CD14-positive monocyte (primary cell): ENCODE results near the gene TMEM164. TPM values are rescaled to one million over a fixed set of nuclear protein-coding genes. Genes with fewer than 3 reads are reported as not detected.

ENCODE experiments used
- DNase-seq, 3 donors: peaks; one replicate each; pipeline ENCODE4 v3.0.0-alpha.2; 2011 to 2022
- H2AFZ ChIP-seq: 2 replicates; pipeline ENCODE4 v1.6.0; 2012; ENCODE audit warnings: mild to moderate bottlenecking, low read depth, low read length, inconsistent platforms; ENCODE audit not compliant: insufficient read depth, poor library complexity, severe bottlenecking
- H3K27ac ChIP-seq, 2 donors: 1 replicate in 1 of 2; 2 replicates in 1 of 2; pipeline ENCODE4 v1.5.1; 2012 to 2013; ENCODE audit warnings: low read length in 2 of 2, control low read depth in 1 of 2, inconsistent platforms in 1 of 2, low read depth in 1 of 2, mild to moderate bottlenecking in 1 of 2
- H3K27me3 ChIP-seq, 2 donors: one replicate each; pipeline versions ENCODE4 v1.6.0 to v1.6.1; 2011 to 2013; ENCODE audit warnings: low read length in 2 of 2; ENCODE audit not compliant: control insufficient read depth in 2 of 2, insufficient read depth in 2 of 2
- H3K36me3 ChIP-seq, 2 donors: replicated peaks in 1 of 2; 1 replicate in 1 of 2; 2 replicates in 1 of 2; pipeline versions ENCODE4 v1.5.1 to v1.6.1; 2012 to 2013; ENCODE audit warnings: low read length in 2 of 2, control low read depth in 1 of 2, inconsistent platforms in 1 of 2, mild to moderate bottlenecking in 1 of 2; ENCODE audit not compliant: insufficient read depth in 2 of 2, control insufficient read depth in 1 of 2
- H3K4me1 ChIP-seq, 2 donors: 1 replicate in 1 of 2; 2 replicates in 1 of 2; pipeline versions ENCODE4 v1.5.1 to v1.6.1; 2012 to 2013; ENCODE audit warnings: low read length in 2 of 2, control low read depth in 1 of 2, inconsistent platforms in 1 of 2, mild to moderate bottlenecking in 1 of 2, moderate library complexity in 1 of 2; ENCODE audit not compliant: insufficient read depth in 2 of 2, control insufficient read depth in 1 of 2
- H3K4me2 ChIP-seq: replicated peaks from 2 replicates; pipeline ENCODE3; 2012; ENCODE audit warnings: low read length, moderate library complexity, mild to moderate bottlenecking; ENCODE audit not compliant: poor library complexity, severe bottlenecking; ENCODE audit errors: extremely low read depth
- H3K4me3 ChIP-seq, 3 experiments: fragments of 200-600 bp in 1 of 3; sonication (generic) in 1 of 3; replicated peaks in 1 of 3; 1 replicate in 2 of 3; 2 replicates in 1 of 3; pipeline ENCODE4 v1.5.1; 2011 to 2013; ENCODE audit warnings: low read length in 3 of 3, mild to moderate bottlenecking in 3 of 3, control low read depth in 2 of 3, low read depth in 2 of 3, inconsistent platforms in 1 of 3, moderate library complexity in 1 of 3
- H3K79me2 ChIP-seq: 2 replicates; pipeline ENCODE4 v1.6.0; 2012; ENCODE audit warnings: mild to moderate bottlenecking, control low read depth, inconsistent platforms, low read length, moderate library complexity; ENCODE audit not compliant: insufficient read depth
- H3K9ac ChIP-seq: 2 replicates; pipeline ENCODE4 v1.6.0; 2017; ENCODE audit warnings: low read length, mild to moderate bottlenecking; ENCODE audit not compliant: insufficient read depth, poor library complexity, severe bottlenecking
- H3K9me3 ChIP-seq, 2 donors: replicated peaks in 1 of 2; 1 replicate in 1 of 2; 2 replicates in 1 of 2; pipeline versions ENCODE4 v1.5.1 to v1.6.1; 2012 to 2013; ENCODE audit warnings: low read length in 2 of 2, control low read depth in 1 of 2; ENCODE audit not compliant: control insufficient read depth in 1 of 2, insufficient read depth in 1 of 2
- H4K20me1 ChIP-seq: 2 replicates; pipeline ENCODE4 v1.6.0; 2012; ENCODE audit warnings: mild to moderate bottlenecking, low read length, control low read depth, moderate library complexity; ENCODE audit not compliant: insufficient read depth
- H3K27ac Mint-ChIP-seq, 7 donors: one replicate each; pipeline ENCODE4 v1.8.0; 2020; ENCODE audit warnings: mild to moderate bottlenecking in 7 of 7, mixed read lengths in 7 of 7, moderate library complexity in 6 of 7, inconsistent platforms in 2 of 7
- H3K27me3 Mint-ChIP-seq, 3 donors: one replicate each; pipeline ENCODE4 v1.8.0; 2021 to 2022; ENCODE audit warnings: low read depth in 3 of 3, mild to moderate bottlenecking in 3 of 3, mixed read lengths in 3 of 3, moderate library complexity in 3 of 3, inconsistent platforms in 1 of 3
- H3K36me3 Mint-ChIP-seq, 2 donors: one replicate each; pipeline ENCODE4 v1.8.0; 2020; ENCODE audit warnings: mixed read lengths in 2 of 2, inconsistent platforms in 1 of 2, mild to moderate bottlenecking in 1 of 2
- H3K4me1 Mint-ChIP-seq: one replicate; pipeline ENCODE4 v1.8.0; 2020; ENCODE audit warnings: mild to moderate bottlenecking, mixed read lengths
- H3K4me3 Mint-ChIP-seq, 2 donors: one replicate each; pipeline ENCODE4 v1.8.0; 2020; ENCODE audit warnings: mild to moderate bottlenecking in 2 of 2, mixed read lengths in 2 of 2, moderate library complexity in 1 of 2
- H3K9me3 Mint-ChIP-seq, 7 donors: one replicate each; pipeline ENCODE4 v1.8.0; 2020 to 2022; ENCODE audit warnings: mixed read lengths in 7 of 7, mild to moderate bottlenecking in 6 of 7, moderate library complexity in 6 of 7, inconsistent platforms in 2 of 7
- CTCF ChIP-seq: fragments of 200-600 bp; IDR thresholded peaks from one replicate; pipeline ENCODE4 v1.8.0; 2022; ENCODE audit warnings: antibody characterized with exemption, mild to moderate bottlenecking
- WGBS: methylation state at CpG from one replicate; pipeline ENCODE4 v1.1.5; 2013; ENCODE audit warnings: missing lambda C conversion rate; ENCODE audit not compliant: insufficient coverage; 5-methylcytosine and 5-hydroxymethylcytosine counted together
- intact Hi-C, 2 donors: fragments of 100-400 bp; cut with micrococcal nuclease; formaldehyde crosslinking; loops; one replicate each; pipeline versions ENCODE4 v1.15.0 to v1.15.1; 2023
- polyA plus RNA-seq, 3 donors: library from polyadenylated mRNA; depleted of rRNA in 1 of 3; unstranded in 2 of 3; stranded (reverse) in 1 of 3; fragments of 300-500 nt in 2 of 3; fragments of >200 nt in 1 of 3; fragmentation: Illumina TruSeq in 2 of 3; gene quantifications; 1 replicate in 2 of 3; 2 replicates in 1 of 3; pipeline ENCODE4 v1.2.3, GENCODE V29; 2012 to 2021

TMEM164 gene
- polyA plus RNA-seq, 3 donors: 5.3 to 39.5 (median 7.3) TPM

- Histone ChIP-seq H3K9me3 (no peaks in the 10 kb centered on the region), H4K20me1 (peaks cover 37% of the 10 kb centered on the region), H3K79me2 (peaks cover 41% of the 10 kb centered on the region), H3K27me3 (no peaks in the 10 kb centered on the region), H3K9ac (no peak overlapping the region), H3K4me1 (peaks cover 12 to 15% of the 10 kb centered on the region in 2 donors), H3K36me3 (peaks cover 24 to 64% of the 10 kb centered on the region in 2 donors), H3K4me2 (no peak overlapping the region), H3K4me3 (no peak overlapping the region), H2AFZ (no peak overlapping the region), H3K27ac (peak overlapping the region in 1 of 2 donors; percentile 30)
- peaks cover 28 to 39% of the 10 kb centered on the region in 2 donors for H3K36me3 Mint-ChIP-seq
- peaks cover 0 to 3% (median 0%) of the 10 kb centered on the region in 3 donors for H3K27me3 Mint-ChIP-seq
- WGBS: no CpG with 5 or more reads among the region's 5 CpGs
- no peak for TF ChIP-seq CTCF
- intact Hi-C loops: no loop called here
- no peak overlapping the region for H3K4me3 Mint-ChIP-seq
- no peak for DNase-seq
- peaks cover 28% of the 10 kb centered on the region for H3K4me1 Mint-ChIP-seq
- no peaks in the 10 kb centered on the region for H3K9me3 Mint-ChIP-seq
- H3K27ac Mint-ChIP-seq: peak overlapping the region in 1 of 7 donors; percentile 42
Observed at GRCh38 chrX:110022599-110023448, 19.9 kb downstream of the TMEM164 start.

GRCh38 chrX:110025395-110025794 lies 22.5 kb downstream of the TMEM164 start:
- intact Hi-C loops: no loop called here
- peaks cover 15 to 18% of the 10 kb centered on the region in 2 donors for H3K4me1 ChIP-seq
- peaks cover 49% of the 10 kb centered on the region for H3K79me2 ChIP-seq
- peaks cover 33% of the 10 kb centered on the region for H3K4me1 Mint-ChIP-seq
- no peaks in the 10 kb centered on the region for H3K9me3 ChIP-seq
- H2AFZ ChIP-seq: no peak overlapping the region
- no peaks in the 10 kb centered on the region for H3K27me3 ChIP-seq
- H3K27me3 Mint-ChIP-seq: peaks cover 0 to 3% (median 0%) of the 10 kb centered on the region in 3 donors
- no peak overlapping the region for H3K4me3 ChIP-seq
- H3K36me3 ChIP-seq: peaks cover 16 to 38% of the 10 kb centered on the region in 2 donors
- no CpG with 5 or more reads among the region's 1 CpG for WGBS
- no peak for DNase-seq
- TF ChIP-seq CTCF: no peak
- peak overlapping the region in 1 of 2 donors; percentile 34 for H3K27ac ChIP-seq
- no peaks in the 10 kb centered on the region for H3K9me3 Mint-ChIP-seq
- peak overlapping the region in 5 of 7 donors; percentile 1 to 74 (median 21) for H3K27ac Mint-ChIP-seq
- H3K9ac ChIP-seq: no peak overlapping the region
- H3K4me2 ChIP-seq: no peak overlapping the region
- peaks cover 26 to 31% of the 10 kb centered on the region in 2 donors for H3K36me3 Mint-ChIP-seq
- H3K4me3 Mint-ChIP-seq: no peak overlapping the region
- peaks cover 30% of the 10 kb centered on the region for H4K20me1 ChIP-seq
